Caco-2 (cell line): ENCODE results near the gene SAAL1. TPM values are rescaled to one million over a fixed set of nuclear protein-coding genes. Genes with fewer than 3 reads are reported as not detected.

ENCODE experiments used
- BruUV-seq: library from RNA; stranded (reverse); fragments of 400-500 nt; replicated peaks from 2 replicates; lab custom pipeline; 2021; lab: Mats Ljungman, UMichigan
- CTCF ChIA-PET: fragments of 300-600 bp; sonication (Branson Sonifier 250); formaldehyde crosslinking; loops from one replicate; lab custom pipeline; 2022; ENCODE audit warnings: antibody characterized with exemption; lab: Charles Lee
- POLR2A ChIA-PET: fragments of 300-600 bp; sonication (Branson Sonifier 250); formaldehyde crosslinking; loops from one replicate; lab custom pipeline; 2022; ENCODE audit warnings: antibody characterized with exemption; lab: Charles Lee
- DNase-seq, 2 experiments: peaks; one replicate each; pipeline versions ENCODE4 v3.0.0 to v3.0.0-alpha.2; 2020 to 2022
- H3K27me3 ChIP-seq: replicated peaks from 2 replicates; pipeline ENCODE4 v1.6.0; 2011; ENCODE audit warnings: low read length; ENCODE audit not compliant: control insufficient read depth, insufficient read depth
- H3K36me3 ChIP-seq: 2 replicates; pipeline ENCODE4 v1.5.1; 2011; ENCODE audit warnings: low read length; ENCODE audit not compliant: control insufficient read depth, insufficient read depth
- H3K4me1 ChIP-seq: fragments of 250-450 bp; sonication (Bioruptor Pico); 2 replicates; pipeline ENCODE4 v1.5.1; 2020; ENCODE audit warnings: mild to moderate bottlenecking
- H3K4me3 ChIP-seq: 2 replicates; pipeline ENCODE4 v1.5.1; 2011; ENCODE audit warnings: low read depth, mild to moderate bottlenecking, control low read depth, low read length
- H3K9me3 ChIP-seq: fragments of 250-450 bp; sonication (Bioruptor Pico); 2 replicates; pipeline ENCODE4 v1.5.1; 2020; ENCODE audit warnings: mild to moderate bottlenecking, moderate library complexity
- H3K27ac Mint-ChIP-seq: one replicate; pipeline ENCODE4 v1.8.0; 2022; ENCODE audit warnings: mixed read lengths; ENCODE audit not compliant: unreplicated experiment
- H3K27me3 Mint-ChIP-seq: one replicate; pipeline ENCODE4 v1.8.0; 2022; ENCODE audit warnings: mixed read lengths; ENCODE audit not compliant: insufficient read depth, unreplicated experiment
- H3K36me3 Mint-ChIP-seq: one replicate; pipeline ENCODE4 v1.8.0; 2022; ENCODE audit warnings: mild to moderate bottlenecking, mixed read lengths; ENCODE audit not compliant: insufficient read depth, unreplicated experiment
- H3K4me1 Mint-ChIP-seq: one replicate; pipeline ENCODE4 v1.8.0; 2022; ENCODE audit warnings: low read depth, mixed read lengths; ENCODE audit not compliant: unreplicated experiment
- H3K4me3 Mint-ChIP-seq: one replicate; pipeline ENCODE4 v1.8.0; 2022; ENCODE audit warnings: mild to moderate bottlenecking, moderate library complexity, mixed read lengths; ENCODE audit not compliant: unreplicated experiment
- H3K9me3 Mint-ChIP-seq: one replicate; pipeline ENCODE4 v1.8.0; 2022; ENCODE audit warnings: mixed read lengths; ENCODE audit not compliant: unreplicated experiment
- intact Hi-C: fragments of 100-400 bp; cut with micrococcal nuclease; formaldehyde crosslinking; loops from one replicate; pipeline ENCODE4 v1.10.0; 2022; ENCODE audit not compliant: unreplicated experiment
- total RNA-seq: library from RNA; stranded (reverse); gene quantifications from 2 replicates; pipeline ENCODE4 v1.2.3, GENCODE V29; 2022
- TF ChIP-seq, protein P1 (sequence below), 2 experiments: fragments of 200-600 bp in 1 of 2; IDR thresholded peaks; 1 replicate in 1 of 2; 2 replicates in 1 of 2; pipeline versions ENCODE4 v1.5.1 to v1.8.0; 2011 to 2022; ENCODE audit warnings: antibody characterized with exemption in 1 of 2, control low read depth in 1 of 2, inconsistent platforms in 1 of 2, low read depth in 1 of 2, low read length in 1 of 2, mild to moderate bottlenecking in 1 of 2, moderate library complexity in 1 of 2; ENCODE audit not compliant: insufficient read depth in 1 of 2, severe bottlenecking in 1 of 2, unreplicated experiment in 1 of 2

SAAL1 gene
- total RNA-seq, 1 experiment from 2014 or later = 43.1 TPM

DNA sequence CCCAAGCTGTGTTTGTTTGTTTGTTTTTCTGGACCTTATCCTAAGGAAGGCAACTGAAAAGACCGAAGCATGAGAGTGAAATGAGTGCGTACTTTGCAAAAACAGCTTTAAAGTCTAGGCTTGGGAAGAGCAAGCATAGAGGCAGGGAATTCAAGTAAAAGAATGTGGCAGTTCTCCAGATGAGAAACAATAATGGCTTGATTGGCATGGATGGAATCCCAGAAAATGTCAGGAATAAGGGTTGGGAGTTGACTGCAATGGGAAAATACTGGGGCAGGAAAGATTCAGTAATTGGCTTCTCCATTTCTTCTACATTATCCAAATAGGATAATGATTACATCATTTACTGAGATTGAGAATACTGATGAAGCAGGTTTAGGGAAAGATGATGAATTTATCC lies 17.5 kb downstream of the SAAL1 start:
- TF ChIP-seq, protein P1, sequence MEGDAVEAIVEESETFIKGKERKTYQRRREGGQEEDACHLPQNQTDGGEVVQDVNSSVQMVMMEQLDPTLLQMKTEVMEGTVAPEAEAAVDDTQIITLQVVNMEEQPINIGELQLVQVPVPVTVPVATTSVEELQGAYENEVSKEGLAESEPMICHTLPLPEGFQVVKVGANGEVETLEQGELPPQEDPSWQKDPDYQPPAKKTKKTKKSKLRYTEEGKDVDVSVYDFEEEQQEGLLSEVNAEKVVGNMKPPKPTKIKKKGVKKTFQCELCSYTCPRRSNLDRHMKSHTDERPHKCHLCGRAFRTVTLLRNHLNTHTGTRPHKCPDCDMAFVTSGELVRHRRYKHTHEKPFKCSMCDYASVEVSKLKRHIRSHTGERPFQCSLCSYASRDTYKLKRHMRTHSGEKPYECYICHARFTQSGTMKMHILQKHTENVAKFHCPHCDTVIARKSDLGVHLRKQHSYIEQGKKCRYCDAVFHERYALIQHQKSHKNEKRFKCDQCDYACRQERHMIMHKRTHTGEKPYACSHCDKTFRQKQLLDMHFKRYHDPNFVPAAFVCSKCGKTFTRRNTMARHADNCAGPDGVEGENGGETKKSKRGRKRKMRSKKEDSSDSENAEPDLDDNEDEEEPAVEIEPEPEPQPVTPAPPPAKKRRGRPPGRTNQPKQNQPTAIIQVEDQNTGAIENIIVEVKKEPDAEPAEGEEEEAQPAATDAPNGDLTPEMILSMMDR (IDR thresholded peaks at IDR 0.05; ENCODE audit: insufficient read depth in 1 of 2, low read depth in 1 of 2, low read length in 1 of 2, severe bottlenecking in 1 of 2, unreplicated experiment in 1 of 2) = no peak
- Histone ChIP-seq H3K36me3 (peaks cover 1% of the 10 kb centered on the region), H3K9me3 (no peaks in the 10 kb centered on the region), H3K27me3 (no peaks in the 10 kb centered on the region), H3K4me3 (no peak overlapping the region), H3K4me1 (peaks cover 11% of the 10 kb centered on the region)
- ChIA-PET POLR2A (no interaction called here), CTCF (no interaction called here)
- peaks cover 10% of the 10 kb centered on the region for H3K4me1 Mint-ChIP-seq
- H3K9me3 Mint-ChIP-seq = no peaks in the 10 kb centered on the region
- no TSS peak for BruUV-seq
- H3K27ac Mint-ChIP-seq = no peak overlapping the region
- peaks cover 58% of the 10 kb centered on the region for H3K36me3 Mint-ChIP-seq
- no peak overlapping the region for H3K4me3 Mint-ChIP-seq
- intact Hi-C loops = loop anchor here (1.0 kb wide), 1 partner anchor 33 kb away; no protein-coding TSS in a partner anchor
- H3K27me3 Mint-ChIP-seq = no peaks in the 10 kb centered on the region
- no peak for DNase-seq

GRCh38 chr11:18081551-18081950 lies 24.3 kb downstream of the SAAL1 start:
- Histone ChIP-seq H3K9me3 (no peaks in the 10 kb centered on the region), H3K4me1 (no peaks in the 10 kb centered on the region), H3K27me3 (no peaks in the 10 kb centered on the region), H3K4me3 (no peak overlapping the region), H3K36me3 (peaks cover 1% of the 10 kb centered on the region)
- intact Hi-C loops = no loop called here
- BruUV-seq = no TSS peak
- CTCF ChIA-PET = no interaction called here
- no peak for DNase-seq
- Mint-ChIP-seq H3K4me3 (no peak overlapping the region), H3K4me1 (no peaks in the 10 kb centered on the region), H3K9me3 (no peaks in the 10 kb centered on the region), H3K27me3 (no peaks in the 10 kb centered on the region), H3K36me3 (peaks cover 49% of the 10 kb centered on the region), H3K27ac (no peak overlapping the region)
- TF ChIP-seq, protein P1 (IDR thresholded peaks at IDR 0.05; ENCODE audit: insufficient read depth in 1 of 2, low read depth in 1 of 2, low read length in 1 of 2, severe bottlenecking in 1 of 2, unreplicated experiment in 1 of 2) = no peak
- POLR2A ChIA-PET = no interaction called here

GRCh38 chr11:18080451-18080850 lies 25.4 kb downstream of the SAAL1 start:
- BruUV-seq = no TSS peak
- TF ChIP-seq, protein P1 (IDR thresholded peaks at IDR 0.05; ENCODE audit: insufficient read depth in 1 of 2, low read depth in 1 of 2, low read length in 1 of 2, severe bottlenecking in 1 of 2, unreplicated experiment in 1 of 2) = no peak
- peaks cover 41% of the 10 kb centered on the region for H3K36me3 Mint-ChIP-seq

More at GRCh38 chr11:18080451-18080850, 25.4 kb downstream of the SAAL1 start:
- intact Hi-C loops = no loop called here
- no peak overlapping the region for H3K27ac Mint-ChIP-seq
- H3K27me3 Mint-ChIP-seq = no peaks in the 10 kb centered on the region
- no peak overlapping the region for H3K4me3 Mint-ChIP-seq
- no peaks in the 10 kb centered on the region for H3K27me3 ChIP-seq
- POLR2A ChIA-PET = no interaction called here
- no peaks in the 10 kb centered on the region for H3K9me3 Mint-ChIP-seq
- CTCF ChIA-PET = no interaction called here
- no peaks in the 10 kb centered on the region for H3K4me1 Mint-ChIP-seq
- H3K9me3 ChIP-seq = no peaks in the 10 kb centered on the region
- peaks cover 1% of the 10 kb centered on the region for H3K36me3 ChIP-seq
- no peaks in the 10 kb centered on the region for H3K4me1 ChIP-seq
- H3K4me3 ChIP-seq = no peak overlapping the region
- DNase-seq = no peak
